Measurements from ENCODE around the gene CRYBB1.

CRYBB1 gene

GRCh38 chr22:26597480-26597879 lies 20.3 kb downstream of the CRYBB1 start:
- Histone ChIP-seq H3K36me3 (ENCODE audit: control insufficient read depth in 1 of 2, insufficient read depth in 2 of 2, low read depth in 1 of 2, low read length in 2 of 2) (no peaks in the 10 kb centered on the region), H3K27me3 (ENCODE audit: control insufficient read depth in 1 of 2, insufficient read depth in 1 of 2, low read length in 2 of 2) (peaks cover 16 to 80% of the 10 kb centered on the region in 2 experiments), H4K8ac (ENCODE audit: low read length) (no peak overlapping the region), H3K9ac (ENCODE audit: low read length) (no peak overlapping the region), H3K14ac (ENCODE audit: low read length in 2 of 2) (no peak overlapping the region), H2BK12ac (ENCODE audit: low read length in 2 of 2) (no peak overlapping the region), H3K4me3 (ENCODE audit: insufficient read depth in 1 of 2, low read depth in 1 of 2, low read length in 2 of 2) (no peak overlapping the region), H3K9me3 (ENCODE audit: control insufficient read depth, low read length) (no peaks in the 10 kb centered on the region), H3K4ac (ENCODE audit: low read depth in 1 of 2, low read length in 2 of 2) (no peak overlapping the region), H3K4me2 (ENCODE audit: low read length, poor library complexity, severe bottlenecking) (no peak overlapping the region), H3K27ac (ENCODE audit: low read length, poor library complexity, severe bottlenecking) (no peak overlapping the region), H2BK120ac (ENCODE audit: low read depth, low read length) (no peak overlapping the region), H2BK15ac (ENCODE audit: low read depth, poor library complexity, severe bottlenecking) (no peak overlapping the region), H3K79me1 (replicated peaks; ENCODE audit: low read length, poor library complexity, severe bottlenecking) (no peaks in the 10 kb centered on the region), H2AFZ (ENCODE audit: low read depth, low read length) (no peak overlapping the region), H4K91ac (ENCODE audit: low read length) (no peak overlapping the region), H3K4me1 (ENCODE audit: control insufficient read depth, insufficient read depth, low read depth, low read length) (no peaks in the 10 kb centered on the region), H2AK5ac (ENCODE audit: low read length, severe bottlenecking) (no peak overlapping the region), H2BK5ac (ENCODE audit: low read depth, low read length, poor library complexity, severe bottlenecking) (no peak overlapping the region), H3K23ac (ENCODE audit: low read length in 2 of 2) (no peak overlapping the region), H3K18ac (ENCODE audit: low read depth in 1 of 2, low read length in 2 of 2) (no peak overlapping the region)
- DNase-seq, result no peak
- WGBS, result 100% methylated on average over 1 of the region's 4 CpGs

DNA sequence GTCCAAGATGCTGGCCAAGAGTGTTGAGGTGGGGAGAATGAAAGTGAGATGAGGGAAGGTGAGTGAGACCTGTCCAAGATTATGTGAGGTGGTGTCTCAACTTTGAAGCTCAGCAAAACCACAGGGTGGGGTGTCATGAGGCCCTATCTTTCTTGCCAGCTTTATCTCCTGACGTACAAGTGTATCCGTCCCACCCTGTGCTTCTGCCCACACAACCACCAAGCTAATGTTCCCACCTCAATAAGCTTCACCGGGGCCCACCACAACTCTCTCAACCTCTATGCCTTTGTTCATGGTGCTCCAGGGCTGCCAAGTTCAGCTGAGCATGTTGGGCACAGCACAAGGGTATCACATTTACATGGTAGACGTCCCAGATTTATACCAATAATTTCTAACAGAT lies 20.8 kb downstream of the CRYBB1 start:
- no peak overlapping the region for H2BK15ac ChIP-seq (ENCODE audit: low read depth, poor library complexity, severe bottlenecking)
- peaks cover 16 to 82% of the 10 kb centered on the region in 2 experiments for H3K27me3 ChIP-seq (ENCODE audit: control insufficient read depth in 1 of 2, insufficient read depth in 1 of 2, low read length in 2 of 2)
- no peak overlapping the region for H3K23ac ChIP-seq (ENCODE audit: low read length in 2 of 2)
- H4K91ac ChIP-seq (ENCODE audit: low read length), result no peak overlapping the region
- DNase-seq, result no peak
- H2AFZ ChIP-seq (ENCODE audit: low read depth, low read length), result no peak overlapping the region
- H2BK12ac ChIP-seq (ENCODE audit: low read length in 2 of 2), result no peak overlapping the region
- H3K27ac ChIP-seq (ENCODE audit: low read length, poor library complexity, severe bottlenecking), result no peak overlapping the region
- no peak overlapping the region for H3K4ac ChIP-seq (ENCODE audit: low read depth in 1 of 2, low read length in 2 of 2)
- H2BK120ac ChIP-seq (ENCODE audit: low read depth, low read length), result no peak overlapping the region
- H3K9ac ChIP-seq (ENCODE audit: low read length), result no peak overlapping the region
- WGBS, result 83% methylated on average over 4 of the region's 4 CpGs
- no peak overlapping the region for H3K14ac ChIP-seq (ENCODE audit: low read length in 2 of 2)
- no peaks in the 10 kb centered on the region for H3K79me1 ChIP-seq (replicated peaks; ENCODE audit: low read length, poor library complexity, severe bottlenecking)
- no peaks in the 10 kb centered on the region for H3K9me3 ChIP-seq (ENCODE audit: control insufficient read depth, low read length)
- no peak overlapping the region for H3K4me2 ChIP-seq (ENCODE audit: low read length, poor library complexity, severe bottlenecking)
- H3K4me1 ChIP-seq (ENCODE audit: control insufficient read depth, insufficient read depth, low read depth, low read length), result no peaks in the 10 kb centered on the region
- H3K36me3 ChIP-seq (ENCODE audit: control insufficient read depth in 1 of 2, insufficient read depth in 2 of 2, low read depth in 1 of 2, low read length in 2 of 2), result no peaks in the 10 kb centered on the region
- no peak overlapping the region for H2AK5ac ChIP-seq (ENCODE audit: low read length, severe bottlenecking)
- no peak overlapping the region for H2BK5ac ChIP-seq (ENCODE audit: low read depth, low read length, poor library complexity, severe bottlenecking)
- H3K4me3 ChIP-seq (ENCODE audit: insufficient read depth in 1 of 2, low read depth in 1 of 2, low read length in 2 of 2), result no peak overlapping the region
- no peak overlapping the region for H3K18ac ChIP-seq (ENCODE audit: low read depth in 1 of 2, low read length in 2 of 2)
- no peak overlapping the region for H4K8ac ChIP-seq (ENCODE audit: low read length)

GRCh38 chr22:26593763-26594162 lies 24.1 kb downstream of the CRYBB1 start:
- Histone ChIP-seq H2AK5ac (ENCODE audit: low read length, severe bottlenecking) (no peak overlapping the region), H2BK12ac (ENCODE audit: low read length in 2 of 2) (no peak overlapping the region), H3K4me1 (ENCODE audit: control insufficient read depth, insufficient read depth, low read depth, low read length) (peaks cover 4% of the 10 kb centered on the region), H2BK15ac (ENCODE audit: low read depth, poor library complexity, severe bottlenecking) (no peak overlapping the region), H3K23ac (ENCODE audit: low read length in 2 of 2) (no peak overlapping the region), H2AFZ (ENCODE audit: low read depth, low read length) (no peak overlapping the region), H3K27me3 (ENCODE audit: control insufficient read depth in 1 of 2, insufficient read depth in 1 of 2, low read length in 2 of 2) (peaks cover 12 to 52% of the 10 kb centered on the region in 2 experiments), H3K4ac (ENCODE audit: low read depth in 1 of 2, low read length in 2 of 2) (no peak overlapping the region), H3K9ac (ENCODE audit: low read length) (no peak overlapping the region), H3K36me3 (ENCODE audit: control insufficient read depth in 1 of 2, insufficient read depth in 2 of 2, low read depth in 1 of 2, low read length in 2 of 2) (no peaks in the 10 kb centered on the region), H3K4me3 (ENCODE audit: insufficient read depth in 1 of 2, low read depth in 1 of 2, low read length in 2 of 2) (no peak overlapping the region), H3K9me3 (ENCODE audit: control insufficient read depth, low read length) (no peaks in the 10 kb centered on the region), H4K8ac (ENCODE audit: low read length) (no peak overlapping the region), H3K4me2 (ENCODE audit: low read length, poor library complexity, severe bottlenecking) (no peak overlapping the region), H3K27ac (ENCODE audit: low read length, poor library complexity, severe bottlenecking) (no peak overlapping the region), H3K14ac (ENCODE audit: low read length in 2 of 2) (no peak overlapping the region), H3K18ac (ENCODE audit: low read depth in 1 of 2, low read length in 2 of 2) (no peak overlapping the region), H3K79me1 (replicated peaks; ENCODE audit: low read length, poor library complexity, severe bottlenecking) (peaks cover 8% of the 10 kb centered on the region), H2BK120ac (ENCODE audit: low read depth, low read length) (no peak overlapping the region), H4K91ac (ENCODE audit: low read length) (no peak overlapping the region), H2BK5ac (ENCODE audit: low read depth, low read length, poor library complexity, severe bottlenecking) (no peak overlapping the region)
- WGBS, result 70% methylated on average over 1 of the region's 1 CpG
- no peak for DNase-seq

- 85% methylated on average over 4 of the region's 4 CpGs for WGBS
- H4K8ac ChIP-seq (ENCODE audit: low read length), result no peak overlapping the region
- peaks cover 6% of the 10 kb centered on the region for H3K4me1 ChIP-seq (ENCODE audit: control insufficient read depth, insufficient read depth, low read depth, low read length)
- H3K4me2 ChIP-seq (ENCODE audit: low read length, poor library complexity, severe bottlenecking), result no peak overlapping the region
- H2BK12ac ChIP-seq (ENCODE audit: low read length in 2 of 2), result no peak overlapping the region
- DNase-seq, result no peak
- no peak overlapping the region for H3K18ac ChIP-seq (ENCODE audit: low read depth in 1 of 2, low read length in 2 of 2)
- H2AK5ac ChIP-seq (ENCODE audit: low read length, severe bottlenecking), result no peak overlapping the region
- no peak overlapping the region for H3K4ac ChIP-seq (ENCODE audit: low read depth in 1 of 2, low read length in 2 of 2)
- H3K9me3 ChIP-seq (ENCODE audit: control insufficient read depth, low read length), result peaks cover 3% of the 10 kb centered on the region
- H2BK5ac ChIP-seq (ENCODE audit: low read depth, low read length, poor library complexity, severe bottlenecking), result no peak overlapping the region
- peaks cover 11 to 41% of the 10 kb centered on the region in 2 experiments for H3K27me3 ChIP-seq (ENCODE audit: control insufficient read depth in 1 of 2, insufficient read depth in 1 of 2, low read length in 2 of 2)
- H3K9ac ChIP-seq (ENCODE audit: low read length), result no peak overlapping the region
- H3K36me3 ChIP-seq (ENCODE audit: control insufficient read depth in 1 of 2, insufficient read depth in 2 of 2, low read depth in 1 of 2, low read length in 2 of 2), result no peaks in the 10 kb centered on the region
- no peak overlapping the region for H2BK120ac ChIP-seq (ENCODE audit: low read depth, low read length)
- H3K4me3 ChIP-seq (ENCODE audit: insufficient read depth in 1 of 2, low read depth in 1 of 2, low read length in 2 of 2), result no peak overlapping the region
- no peak overlapping the region for H2AFZ ChIP-seq (ENCODE audit: low read depth, low read length)
- peaks cover 11% of the 10 kb centered on the region for H3K79me1 ChIP-seq (replicated peaks; ENCODE audit: low read length, poor library complexity, severe bottlenecking)
- H3K23ac ChIP-seq (ENCODE audit: low read length in 2 of 2), result no peak overlapping the region
- H3K14ac ChIP-seq (ENCODE audit: low read length in 2 of 2), result no peak overlapping the region
- no peak overlapping the region for H2BK15ac ChIP-seq (ENCODE audit: low read depth, poor library complexity, severe bottlenecking)
- H4K91ac ChIP-seq (ENCODE audit: low read length), result no peak overlapping the region
- no peak overlapping the region for H3K27ac ChIP-seq (ENCODE audit: low read length, poor library complexity, severe bottlenecking)
Measured at GRCh38 chr22:26592421-26592891, 25.4 kb downstream of the CRYBB1 start.

Measured in mesenchymal stem cell (in vitro differentiated cells and primary cell).